GM12878 (cell line): ENCODE data around the gene SOWAHD.

Source experiments
- NR2C2 ChIP-seq: IDR thresholded peaks from 2 replicates; pipeline ENCODE4 v1.6.1; 2011; ENCODE audit warnings: borderline replicate concordance, low read depth; ENCODE audit not compliant: control insufficient read depth, insufficient read length
- NR2F1 ChIP-seq: fragments of 450-650 bp; conservative IDR thresholded peaks from 2 replicates; pipeline ENCODE4 v1.6.1; 2017; ENCODE audit warnings: mild to moderate bottlenecking

DNA sequence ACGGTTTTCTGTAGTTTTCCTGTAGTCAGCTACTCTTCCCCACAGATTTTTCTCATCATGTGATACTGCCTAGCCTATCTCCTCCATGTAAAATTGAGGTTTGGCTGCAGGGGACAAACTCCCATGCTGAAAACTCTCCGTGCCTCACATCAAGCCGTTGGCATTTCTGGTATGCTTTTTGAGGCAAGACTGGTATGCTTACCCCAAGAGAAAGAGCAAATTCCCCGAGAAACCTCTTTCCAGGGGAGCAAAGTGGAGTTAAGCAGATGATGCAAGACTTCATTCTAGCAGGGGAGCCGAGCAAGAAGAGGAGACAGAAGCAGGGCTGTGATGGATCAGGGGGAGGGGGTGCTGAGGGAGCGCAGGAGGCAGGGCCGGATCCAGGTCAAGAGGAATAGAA is 4.8 kb downstream of the SOWAHD start:
- no peak for TF ChIP-seq NR2C2
- no peak for TF ChIP-seq NR2F1
